ENCODE results near the gene TBL2. TPM values are rescaled to one million over a fixed set of nuclear protein-coding genes. Genes with fewer than 3 reads are reported as not detected.

TBL2 gene
- total and polyA plus RNA-seq, 11 donors: 3.5 to 27.3 (median 14.1) TPM

GRCh38 chr7:73606801-73607691 lies 28.7 kb upstream of the TBL2 start:
- peaks cover 0 to 6% (median 0%) of the 10 kb centered on the region in 12 donors for H3K4me1 ChIP-seq
- no peak overlapping the region for H3K4me3 ChIP-seq
- H3K36me3 ChIP-seq: no peaks in the 10 kb centered on the region
- intact Hi-C loops (cut with DNase I): loop anchor here (1.0 to 10.0 kb wide), 9 partner anchors 58 to 250 kb away; partner anchors contain the start of gene VPS37D (in 9 of the 10)
- ATAC-seq (peak; percentile 55 to 75 (median 74)), DNase-seq (peak; percentile 47 to 84 (median 49))
- TF ChIP-seq CTCF (IDR thresholded peaks at IDR 0.05) (peak; percentile 90 to 97 (median 95)), POLR2A (IDR thresholded peaks at IDR 0.05) (no peak)
- 2 to 17% (median 9%) methylated on average over 20 to 36 of the region's 36 CpGs for WGBS, 4 donors
- no peak overlapping the region for H3K27ac ChIP-seq
- peaks cover 3 to 45% (median 18%) of the 10 kb centered on the region in 9 donors for H3K27me3 ChIP-seq
- no peaks in the 10 kb centered on the region for H3K9me3 ChIP-seq

- no peak for ATAC-seq
- intact Hi-C loops (cut with DNase I): loop anchor here (2.0 to 10.0 kb wide), 8 partner anchors 59 to 252 kb away; partner anchors contain the start of gene VPS37D (in 9 of the 10)
- Histone ChIP-seq H3K9me3 (no peaks in the 10 kb centered on the region), H3K4me3 (no peak overlapping the region), H3K27me3 (peaks cover 3 to 45% (median 18%) of the 10 kb centered on the region in 9 donors), H3K4me1 (peaks cover 0 to 6% (median 0%) of the 10 kb centered on the region in 12 donors), H3K36me3 (no peaks in the 10 kb centered on the region), H3K27ac (no peak overlapping the region)
- DNase-seq: no peak
- 51 to 55% (median 54%) methylated on average over 21 to 23 of the region's 23 CpGs for WGBS, 4 donors
- TF ChIP-seq POLR2A (IDR thresholded peaks at IDR 0.05) (no peak), CTCF (IDR thresholded peaks at IDR 0.05) (no peak)
Measured at GRCh38 chr7:73605601-73606220, 27.3 kb upstream of the TBL2 start.

- ATAC-seq (peak in 1 of 4 donors; percentile 13), DNase-seq (no peak)
- no peaks in the 10 kb centered on the region for H3K9me3 ChIP-seq
- 70 to 74% (median 73%) methylated on average over 20 to 22 of the region's 22 CpGs for WGBS, 4 donors
- TF ChIP-seq POLR2A (IDR thresholded peaks at IDR 0.05): no peak
- no peak for TF ChIP-seq CTCF (IDR thresholded peaks at IDR 0.05)
- intact Hi-C loops (cut with DNase I): loop anchor here in 5 of 10 donors (10.0 kb wide), 2 partner anchors 62 to 252 kb away; partner anchors contain the start of gene VPS37D (in 2 of the 5)
- H3K4me3 ChIP-seq: no peak overlapping the region
- H3K36me3 ChIP-seq: no peaks in the 10 kb centered on the region
- H3K27ac ChIP-seq: no peak overlapping the region
- H3K27me3 ChIP-seq: peaks cover 3 to 40% (median 15%) of the 10 kb centered on the region in 9 donors
- H3K4me1 ChIP-seq: peaks cover 0 to 6% (median 0%) of the 10 kb centered on the region in 12 donors
Measured at GRCh38 chr7:73602721-73603651, 24.6 kb upstream of the TBL2 start.

Measured in heart left ventricle (tissue), 16 donors.